GM13976 (cell line): ENCODE results near the gene AIFM3.
"Not testable (repeated sequence)": the region's sequence is repeated elsewhere in the genome, so short reads cannot be mapped to it uniquely, and the experiment has no call there.

Experiments
- DNase-seq: peaks from one replicate; pipeline ENCODE4 v3.0.0; 2012; ENCODE audit warnings: low spot score
- CTCF ChIP-seq: IDR thresholded peaks from 2 replicates; pipeline ENCODE4 v1.5.1; 2012; ENCODE audit warnings: borderline replicate concordance, mild to moderate bottlenecking; ENCODE audit not compliant: insufficient read depth; ENCODE audit errors: extremely low read depth, missing control alignments, control extremely low read depth
- in situ Hi-C: fragments of 300-500 bp; cut with MboI; formaldehyde crosslinking; loops from one replicate; pipeline ENCODE4 v1.12.0; 2022; ENCODE audit warnings: low sequenced_read_pairs, mixed read lengths, inconsistent platforms; ENCODE audit not compliant: unreplicated experiment

Gene AIFM3

GRCh38 chr22:20937031-20937793, 29.8 kb upstream of the AIFM3 start:
- in situ Hi-C loops: no loop called here
- no peak for DNase-seq

GRCh38 chr22:20937794-20938671, 29.0 kb upstream of the AIFM3 start:
- no peak for TF ChIP-seq CTCF
- in situ Hi-C loops: no loop called here
- DNase-seq: no peak

More at GRCh38 chr22:20937031-20937793, 29.8 kb upstream of the AIFM3 start:
- no peak for TF ChIP-seq CTCF

GRCh38 chr22:20939457-20940185, 27.4 kb upstream of the AIFM3 start:
- DNase-seq, in situ Hi-C loops: not testable (repeated sequence)

GRCh38 chr22:20940186-20940651, 26.8 kb upstream of the AIFM3 start:
- in situ Hi-C loops: no loop called here
- TF ChIP-seq CTCF: no peak
- no peak for DNase-seq

GRCh38 chr22:20940904-20941385, 26.1 kb upstream of the AIFM3 start:
- no peak for TF ChIP-seq CTCF
- no peak for DNase-seq
- in situ Hi-C loops: no loop called here

- DNase-seq, in situ Hi-C loops: not testable (repeated sequence)
These were observed 24.7 kb upstream of the AIFM3 start for GRCh38 chr22:20942203-20942902.
